H1 (cell line): ENCODE results near the gene NCKAP1. TPM values are rescaled to one million over a fixed set of nuclear protein-coding genes. Genes with fewer than 3 reads are reported as not detected.

ENCODE experiments used
- FOSL1 ChIP-seq: IDR thresholded peaks from 2 replicates; pipeline ENCODE4 v1.6.1; 2011; ENCODE audit warnings: mild to moderate bottlenecking, low read depth, low read length, moderate library complexity; ENCODE audit not compliant: insufficient read depth
- POLR2A ChIP-seq, 2 experiments: IDR thresholded peaks; 1 replicate in 1 of 2; 2 replicates in 1 of 2; pipeline ENCODE4 v1.6.1; 2011; ENCODE audit warnings: low read depth in 2 of 2, low read length in 2 of 2, mild to moderate bottlenecking in 2 of 2; ENCODE audit errors: control extremely low read depth in 1 of 2
- polyA plus RNA-seq, 7 experiments: library from polyadenylated mRNA; depleted of rRNA in 3 of 7; stranded (reverse) in 5 of 7; unstranded in 2 of 7; fragments of >200 nt in 5 of 7; fragments of 200-250 nt in 2 of 7; gene quantifications; 1 replicate in 5 of 7; 2 replicates in 1 of 7; 4 replicates in 1 of 7; pipeline versions ENCODE4 v1.2.1 to v1.2.3, GENCODE V29; 2011 to 2013; ENCODE audit warnings: missing spikeins in 2 of 7, mixed read lengths in 2 of 7
- total RNA-seq: library from RNA; stranded (reverse); fragmentation: NEBNext Ultra II Directional; extraction: Animal tissue kit (Norgen Biotek cat#: 25700); gene quantifications from 2 replicates; pipeline ENCODE4 v1.2.1, GENCODE V29; 2021

Gene NCKAP1
- total and polyA plus RNA-seq, 2 of the 8 experiments (the other 6 are each of a cell fraction or from before 2014, with no cell fraction given): 90.8 to 173 TPM

GRCh38 chr2:183009249-183009899 lies 28.9 kb downstream of the NCKAP1 start (continued):
- TF ChIP-seq FOSL1 (no peak), POLR2A (IDR thresholded peaks at IDR 0.05; ENCODE audit: control extremely low read depth in 1 of 2, low read depth in 2 of 2, low read length in 2 of 2) (no peak)
